SK-N-SH (cell line): ENCODE measurements around the gene NRG3. TPM values are rescaled to one million over a fixed set of nuclear protein-coding genes. Genes with fewer than 3 reads are reported as not detected.
"Not testable (repeated sequence)": the region's sequence is repeated elsewhere in the genome, so short reads cannot be mapped to it uniquely, and the experiment has no call there.

Experiments used
- CTCF ChIA-PET: fragments of 300-600, 350-600 bp; formaldehyde crosslinking; extraction: SDS; loops from one replicate; lab custom pipeline; 2021; lab: Yijun Ruan, JAX
- POLR2A ChIA-PET: fragments of 350-600 bp; sonication (Branson Sonifier 250); formaldehyde crosslinking; extraction: SDS; loops from one replicate; lab custom pipeline; 2020; ENCODE audit warnings: antibody characterized with exemption, inconsistent platforms; lab: Yijun Ruan, JAX
- DNase-seq: peaks from one replicate; pipeline ENCODE4 v3.0.0; 2012
- H2AFZ ChIP-seq: fragments of 200-600 bp; sonication (generic); 2 replicates; pipeline ENCODE4 v1.8.1; 2016; ENCODE audit warnings: antibody characterized with exemption, mild to moderate bottlenecking, low read depth
- H3F3A ChIP-seq: fragments of 200-600 bp; sonication (generic); replicated peaks from 2 replicates; pipeline ENCODE3; 2016; ENCODE audit warnings: antibody characterized with exemption, mild to moderate bottlenecking; ENCODE audit not compliant: insufficient read depth
- H3K27ac ChIP-seq, 2 experiments: fragments of 200-500 bp in 1 of 2; fragments of 200-600 bp in 1 of 2; sonication (Bioruptor generic) in 1 of 2; sonication (generic), shearing (Covaris generic) in 1 of 2; 2 replicates each; pipeline versions ENCODE4 v1.5.1 to v1.6.1; 2014 to 2016; ENCODE audit warnings: low read depth in 2 of 2, inconsistent platforms in 1 of 2, low read length in 1 of 2, mild to moderate bottlenecking in 1 of 2, mixed read lengths in 1 of 2
- H3K27me3 ChIP-seq: fragments of 200-600 bp; sonication (generic), shearing (Covaris generic); 2 replicates; pipeline ENCODE4 v1.6.1; 2016; ENCODE audit warnings: mixed run types; ENCODE audit not compliant: insufficient read depth
- H3K36me3 ChIP-seq, 2 experiments: fragments of 200-500 bp in 1 of 2; fragments of 200-600 bp in 1 of 2; sonication (Bioruptor generic) in 1 of 2; sonication (generic) in 1 of 2; replicated peaks in 1 of 2; 2 replicates each; pipeline versions ENCODE3 to v1.5.1; 2014 to 2016; ENCODE audit warnings: low read length in 1 of 2, mild to moderate bottlenecking in 1 of 2; ENCODE audit not compliant: insufficient read depth in 2 of 2, control insufficient read depth in 1 of 2
- H3K4me1 ChIP-seq, 2 experiments: fragments of 200-500 bp in 1 of 2; fragments of 200-600 bp in 1 of 2; sonication (Bioruptor generic) in 1 of 2; sonication (generic), shearing (Covaris generic) in 1 of 2; 2 replicates each; pipeline versions ENCODE4 v1.5.1 to v1.6.1; 2014 to 2016; ENCODE audit warnings: low read depth in 1 of 2, low read length in 1 of 2, mixed run types in 1 of 2; ENCODE audit not compliant: insufficient read depth in 2 of 2, control insufficient read depth in 1 of 2
- H3K4me2 ChIP-seq: fragments of 200-600 bp; sonication (generic), shearing (Covaris generic); 2 replicates; pipeline ENCODE4 v1.6.1; 2017; ENCODE audit warnings: mixed run types
- H3K4me3 ChIP-seq, 2 experiments: fragments of 200-500 bp in 1 of 2; fragments of 200-600 bp in 1 of 2; sonication (Bioruptor generic) in 1 of 2; sonication (generic), shearing (Covaris generic) in 1 of 2; 2 replicates each; pipeline versions ENCODE4 v1.5.1 to v1.8.1; 2014 to 2016; ENCODE audit warnings: low read depth in 2 of 2, inconsistent platforms in 1 of 2, low read length in 1 of 2, mild to moderate bottlenecking in 1 of 2, mixed read lengths in 1 of 2, moderate library complexity in 1 of 2
- H3K79me2 ChIP-seq: fragments of 200-600 bp; sonication (generic); 2 replicates; pipeline ENCODE4 v1.8.1; 2017; ENCODE audit warnings: mild to moderate bottlenecking; ENCODE audit not compliant: insufficient read depth
- H3K9ac ChIP-seq: fragments of 200-600 bp; sonication (generic); 2 replicates; pipeline ENCODE4 v1.6.1; 2017; ENCODE audit warnings: mixed run types
- H3K9me2 ChIP-seq: fragments of 200-600 bp; sonication (generic); 2 replicates; pipeline ENCODE4 v1.6.1; 2017; ENCODE audit warnings: mixed run types
- H3K9me3 ChIP-seq: fragments of 200-600 bp; sonication (generic); 2 replicates; pipeline ENCODE4 v1.6.1; 2017; ENCODE audit warnings: mixed run types, mild to moderate bottlenecking, moderate library complexity
- H4K20me1 ChIP-seq: fragments of 200-600 bp; sonication (generic); 2 replicates; pipeline ENCODE4 v1.6.1; 2017; ENCODE audit warnings: mild to moderate bottlenecking, mixed run types; ENCODE audit not compliant: insufficient read depth
- ELF1 ChIP-seq: IDR thresholded peaks from 2 replicates; pipeline ENCODE4 v1.4.0; 2012
- FOSL2 ChIP-seq: IDR thresholded peaks from 2 replicates; pipeline ENCODE4 v1.4.0; 2012; ENCODE audit warnings: low read depth, mild to moderate bottlenecking, moderate library complexity, borderline replicate concordance
- FOXJ3 ChIP-seq: sonication (generic); formaldehyde crosslinking; IDR thresholded peaks from 2 replicates; pipeline ENCODE4 v1.5.1; 2020; ENCODE audit warnings: mild to moderate bottlenecking, missing genetic modification reagents
- JUND ChIP-seq: IDR thresholded peaks from 2 replicates; pipeline ENCODE4 v1.4.0; 2012
- MEF2A ChIP-seq: IDR thresholded peaks from 2 replicates; pipeline ENCODE4 v1.4.0; 2012; ENCODE audit warnings: low read depth, borderline replicate concordance
- MXI1 ChIP-seq: IDR thresholded peaks from 2 replicates; pipeline ENCODE4 v1.6.1; 2012; ENCODE audit warnings: mild to moderate bottlenecking, low read depth, low read length, improper control_type of control experiment
- NFIC ChIP-seq: IDR thresholded peaks from 2 replicates; pipeline ENCODE4 v1.4.0; 2012; ENCODE audit warnings: borderline replicate concordance
- RAD21 ChIP-seq: IDR thresholded peaks from 2 replicates; pipeline ENCODE4 v1.6.1; 2012; ENCODE audit warnings: mild to moderate bottlenecking, low read length
- SIN3A ChIP-seq: IDR thresholded peaks from 2 replicates; pipeline ENCODE4 v1.6.1; 2012; ENCODE audit warnings: low read depth, mild to moderate bottlenecking, low read length, moderate library complexity, borderline replicate concordance
- SMC3 ChIP-seq: IDR thresholded peaks from 2 replicates; pipeline ENCODE4 v1.6.1; 2012; ENCODE audit warnings: low read depth, low read length, improper control_type of control experiment
- TCF12 ChIP-seq: IDR thresholded peaks from 2 replicates; pipeline ENCODE4 v1.4.0; 2012
- WGBS: methylation state at CpG from one replicate; pipeline ENCODE4 v1.1.6; 2017; ENCODE audit warnings: low lambda C conversion rate; 5-methylcytosine and 5-hydroxymethylcytosine counted together
- polyA plus RNA-seq, 3 experiments: library from polyadenylated mRNA; depleted of rRNA; stranded (reverse); fragments of >200 nt; gene quantifications; 2 replicates each; pipeline ENCODE4 v1.2.3, GENCODE V29; 2012
- TF ChIP-seq, protein P1 (sequence below): IDR thresholded peaks from 2 replicates; pipeline ENCODE4; 2012
- TF ChIP-seq, protein P2 (sequence below): fragments of 150-350 bp; IDR thresholded peaks from 2 replicates; pipeline ENCODE4 v1.6.1; 2016; ENCODE audit warnings: mild to moderate bottlenecking, low read depth, low read length
- TF ChIP-seq, protein P3 (sequence below): IDR thresholded peaks from 2 replicates; pipeline ENCODE4 v1.4.0; 2012; ENCODE audit warnings: low read depth
- TF ChIP-seq, protein P4 (sequence below): fragments of 200-600 bp; sonication (generic); IDR thresholded peaks from 2 replicates; pipeline ENCODE4 v1.6.1; 2017; ENCODE audit warnings: antibody characterized with exemption, mild to moderate bottlenecking, moderate library complexity

The NRG3 gene
- polyA plus RNA-seq, 1 of the 3 experiments (the other 2 are of a cell fraction) = 0.03 TPM

DNA sequence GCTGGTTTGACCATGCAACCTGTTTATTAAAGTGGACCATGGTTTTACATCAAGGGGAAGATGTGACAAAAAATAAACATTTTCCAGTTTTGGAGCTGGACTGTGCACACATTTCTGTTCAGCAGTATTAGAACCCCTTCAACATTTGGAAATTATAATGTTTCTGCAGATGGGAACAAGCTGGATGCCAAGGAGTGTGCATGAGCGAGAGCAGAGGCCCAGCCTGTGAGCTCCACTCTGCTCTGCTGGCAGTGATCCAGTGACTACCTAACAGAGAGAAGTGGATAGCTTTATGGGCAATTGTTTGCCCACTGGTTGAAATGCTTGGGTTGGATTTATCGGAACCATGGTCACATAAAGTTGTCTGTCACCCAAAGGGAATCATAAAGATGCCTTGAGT lies 456.7 kb downstream of the NRG3 start (continued):
- TF ChIP-seq, protein P1, sequence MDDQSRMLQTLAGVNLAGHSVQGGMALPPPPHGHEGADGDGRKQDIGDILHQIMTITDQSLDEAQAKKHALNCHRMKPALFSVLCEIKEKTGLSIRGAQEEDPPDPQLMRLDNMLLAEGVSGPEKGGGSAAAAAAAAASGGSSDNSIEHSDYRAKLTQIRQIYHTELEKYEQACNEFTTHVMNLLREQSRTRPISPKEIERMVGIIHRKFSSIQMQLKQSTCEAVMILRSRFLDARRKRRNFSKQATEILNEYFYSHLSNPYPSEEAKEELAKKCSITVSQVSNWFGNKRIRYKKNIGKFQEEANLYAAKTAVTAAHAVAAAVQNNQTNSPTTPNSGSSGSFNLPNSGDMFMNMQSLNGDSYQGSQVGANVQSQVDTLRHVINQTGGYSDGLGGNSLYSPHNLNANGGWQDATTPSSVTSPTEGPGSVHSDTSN = no peak
- TF ChIP-seq, protein P2, sequence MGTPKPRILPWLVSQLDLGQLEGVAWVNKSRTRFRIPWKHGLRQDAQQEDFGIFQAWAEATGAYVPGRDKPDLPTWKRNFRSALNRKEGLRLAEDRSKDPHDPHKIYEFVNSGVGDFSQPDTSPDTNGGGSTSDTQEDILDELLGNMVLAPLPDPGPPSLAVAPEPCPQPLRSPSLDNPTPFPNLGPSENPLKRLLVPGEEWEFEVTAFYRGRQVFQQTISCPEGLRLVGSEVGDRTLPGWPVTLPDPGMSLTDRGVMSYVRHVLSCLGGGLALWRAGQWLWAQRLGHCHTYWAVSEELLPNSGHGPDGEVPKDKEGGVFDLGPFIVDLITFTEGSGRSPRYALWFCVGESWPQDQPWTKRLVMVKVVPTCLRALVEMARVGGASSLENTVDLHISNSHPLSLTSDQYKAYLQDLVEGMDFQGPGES = no peak
- TF ChIP-seq MEF2A (no peak), ELF1 (no peak), FOSL2 (no peak)

DNA sequence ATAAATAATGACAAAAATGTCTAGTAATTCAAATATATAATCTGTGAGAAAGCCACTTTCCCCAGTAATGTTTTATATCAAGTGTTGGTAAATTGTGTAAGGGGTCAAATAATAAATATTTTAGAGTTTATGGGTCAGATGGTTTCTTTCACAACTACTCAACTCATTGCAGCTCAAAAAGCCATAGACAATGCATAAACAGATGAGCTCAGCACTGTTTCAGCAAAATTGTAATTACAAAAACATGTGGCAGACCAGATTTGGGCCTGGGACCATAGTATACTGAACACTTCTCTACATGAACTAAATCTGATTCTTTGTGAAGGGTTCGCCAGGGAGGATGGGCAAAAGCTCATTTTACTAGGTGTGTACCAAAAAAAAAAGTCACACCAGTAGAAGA lies 460.8 kb downstream of the NRG3 start:
- no peaks in the 10 kb centered on the region for H3K79me2 ChIP-seq
- H3K4me2 ChIP-seq = no peak overlapping the region
- no peaks in the 10 kb centered on the region for H3F3A ChIP-seq
- ChIA-PET POLR2A (no interaction called here), CTCF (interaction anchor here (0.7 kb wide), 1 partner anchor 14 kb away, joined by 3 read pairs; no protein-coding TSS in a partner anchor)
- TF ChIP-seq FOXJ3 (CRISPR knock-in tag) (no peak), FOSL2 (no peak), MXI1 (no peak), JUND (no peak)
- TF ChIP-seq, protein P3, sequence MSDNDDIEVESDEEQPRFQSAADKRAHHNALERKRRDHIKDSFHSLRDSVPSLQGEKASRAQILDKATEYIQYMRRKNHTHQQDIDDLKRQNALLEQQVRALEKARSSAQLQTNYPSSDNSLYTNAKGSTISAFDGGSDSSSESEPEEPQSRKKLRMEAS = no peak
- TF ChIP-seq, protein P4, sequence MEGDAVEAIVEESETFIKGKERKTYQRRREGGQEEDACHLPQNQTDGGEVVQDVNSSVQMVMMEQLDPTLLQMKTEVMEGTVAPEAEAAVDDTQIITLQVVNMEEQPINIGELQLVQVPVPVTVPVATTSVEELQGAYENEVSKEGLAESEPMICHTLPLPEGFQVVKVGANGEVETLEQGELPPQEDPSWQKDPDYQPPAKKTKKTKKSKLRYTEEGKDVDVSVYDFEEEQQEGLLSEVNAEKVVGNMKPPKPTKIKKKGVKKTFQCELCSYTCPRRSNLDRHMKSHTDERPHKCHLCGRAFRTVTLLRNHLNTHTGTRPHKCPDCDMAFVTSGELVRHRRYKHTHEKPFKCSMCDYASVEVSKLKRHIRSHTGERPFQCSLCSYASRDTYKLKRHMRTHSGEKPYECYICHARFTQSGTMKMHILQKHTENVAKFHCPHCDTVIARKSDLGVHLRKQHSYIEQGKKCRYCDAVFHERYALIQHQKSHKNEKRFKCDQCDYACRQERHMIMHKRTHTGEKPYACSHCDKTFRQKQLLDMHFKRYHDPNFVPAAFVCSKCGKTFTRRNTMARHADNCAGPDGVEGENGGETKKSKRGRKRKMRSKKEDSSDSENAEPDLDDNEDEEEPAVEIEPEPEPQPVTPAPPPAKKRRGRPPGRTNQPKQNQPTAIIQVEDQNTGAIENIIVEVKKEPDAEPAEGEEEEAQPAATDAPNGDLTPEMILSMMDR = no peak
- H3K27me3 ChIP-seq = no peaks in the 10 kb centered on the region
- H2AFZ ChIP-seq = no peak overlapping the region
- no peaks in the 10 kb centered on the region for H3K9me2 ChIP-seq
- H3K4me1 ChIP-seq = no peaks in the 10 kb centered on the region
- no peak overlapping the region for H3K4me3 ChIP-seq
- H3K27ac ChIP-seq = no peak overlapping the region
- no peak overlapping the region for H3K9ac ChIP-seq
- H3K9me3 ChIP-seq = no peaks in the 10 kb centered on the region
- no peaks in the 10 kb centered on the region for H4K20me1 ChIP-seq
- H3K36me3 ChIP-seq = no peaks in the 10 kb centered on the region
- no peak for DNase-seq
- WGBS = 16% methylated on average over 1 of the region's 1 CpG

DNA sequence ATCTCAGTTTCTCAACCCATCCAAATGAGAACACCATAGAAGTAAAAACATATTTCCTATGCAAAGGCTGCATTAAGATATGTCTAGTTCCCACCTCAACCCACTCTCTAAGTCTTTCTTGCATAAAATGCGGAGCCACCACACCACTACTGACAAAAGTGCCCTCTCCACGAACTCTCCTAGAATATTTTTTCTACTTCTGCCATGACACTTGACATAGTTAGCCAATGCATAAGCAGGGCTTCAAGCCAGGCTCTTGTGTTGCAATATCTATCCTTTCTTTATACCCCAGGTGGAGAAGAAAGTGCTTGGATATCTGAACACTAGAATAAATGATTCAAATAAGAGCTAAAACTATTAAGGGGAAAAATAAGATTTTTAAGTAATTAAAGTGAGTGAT lies 465.2 kb downstream of the NRG3 start:
- ChIA-PET CTCF (interaction anchor here (1.0 kb wide), 1 partner anchor 37 kb away, joined by 3 read pairs; no protein-coding TSS in a partner anchor), POLR2A (no interaction called here)
- Histone ChIP-seq H3K9me3 (no peaks in the 10 kb centered on the region), H3K27ac (no peak overlapping the region), H3K27me3 (no peaks in the 10 kb centered on the region), H4K20me1 (no peaks in the 10 kb centered on the region), H3K79me2 (no peaks in the 10 kb centered on the region), H3F3A (no peaks in the 10 kb centered on the region), H3K4me2 (no peak overlapping the region), H3K9ac (no peak overlapping the region), H3K9me2 (no peaks in the 10 kb centered on the region), H3K4me3 (no peak overlapping the region), H2AFZ (no peak overlapping the region), H3K36me3 (no peaks in the 10 kb centered on the region), H3K4me1 (no peaks in the 10 kb centered on the region)
- no peak for TF ChIP-seq RAD21
- TF ChIP-seq TCF12 = no peak
- no peak for TF ChIP-seq SMC3
- no peak for TF ChIP-seq SIN3A
- no peak for TF ChIP-seq NFIC
- WGBS = 29% methylated on average over 2 of the region's 2 CpGs
- DNase-seq = no peak

DNA sequence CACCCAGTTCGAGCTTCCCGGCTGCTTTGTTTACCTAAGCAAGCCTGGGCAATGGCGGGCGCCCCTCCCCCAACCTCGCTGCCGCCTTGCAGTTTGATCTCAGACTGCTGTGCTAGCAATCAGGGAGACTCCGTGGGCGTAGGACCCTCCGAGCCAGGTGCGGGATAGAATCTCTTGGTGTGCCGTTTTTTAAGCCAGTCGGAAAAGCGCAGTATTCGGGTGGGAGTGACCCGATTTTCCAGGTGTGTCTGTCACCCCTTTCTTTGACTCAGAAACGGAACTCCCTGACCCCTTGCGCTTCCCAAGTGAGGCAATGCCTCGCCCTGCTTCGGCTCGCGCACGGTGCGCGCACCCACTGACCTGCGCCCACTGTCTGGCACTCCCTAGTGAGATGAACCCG lies 474.6 kb downstream of the NRG3 start:
- H4K20me1 ChIP-seq, H3K4me1 ChIP-seq, H3K79me2 ChIP-seq, H3K36me3 ChIP-seq, POLR2A ChIA-PET, H3F3A ChIP-seq, H3K9me3 ChIP-seq, H2AFZ ChIP-seq, CTCF ChIA-PET, DNase-seq, H3K4me2 ChIP-seq, H3K9ac ChIP-seq, H3K4me3 ChIP-seq, H3K9me2 ChIP-seq, H3K27me3 ChIP-seq, H3K27ac ChIP-seq: not testable (repeated sequence)
- 81% methylated on average over 16 of the region's 26 CpGs for WGBS
